Vagina (tissue), 2 donors: ENCODE data around the gene SMIM43. TPM values are rescaled to one million over a fixed set of nuclear protein-coding genes. Genes with fewer than 3 reads are reported as not detected.

ENCODE experiments used
- DNase-seq, 2 donors: peaks; one replicate each; pipeline ENCODE4 v3.0.0-alpha.2; 2017; ENCODE audit errors: extremely low spot score in 2 of 2
- H3K27ac ChIP-seq: fragments of 200-600 bp; sonication (generic); one replicate; pipeline ENCODE4 v1.5.1; 2019
- H3K27me3 ChIP-seq: fragments of 200-600 bp; sonication (generic); one replicate; pipeline ENCODE4 v1.5.1; 2019
- H3K36me3 ChIP-seq, 2 donors: fragments of 200-600 bp; sonication (generic); one replicate each; pipeline ENCODE4 v1.5.1; 2017 to 2019
- H3K4me1 ChIP-seq: fragments of 200-600 bp; sonication (generic); one replicate; pipeline ENCODE4 v1.5.1; 2019
- H3K4me3 ChIP-seq, 2 donors: fragments of 200-600 bp; sonication (generic); 1 replicate in 1 of 2; 2 replicates in 1 of 2; pipeline ENCODE4 v1.5.1; 2016 to 2019
- H3K9me3 ChIP-seq: fragments of 200-600 bp; sonication (generic); one replicate; pipeline ENCODE4 v1.5.1; 2019
- CTCF ChIP-seq, 3 experiments: fragments of 450-650 bp in 2 of 3; fragments of 200-600 bp in 1 of 3; sonication (generic) in 1 of 3; IDR thresholded peaks; one replicate each; pipeline ENCODE4 v1.5.1; 2017 to 2019; ENCODE audit warnings: antibody characterized with exemption in 3 of 3, mild to moderate bottlenecking in 2 of 3, moderate library complexity in 2 of 3
- POLR2A ChIP-seq, 2 donors: fragments of 450-650 bp; IDR thresholded peaks; one replicate each; pipeline ENCODE4 v1.6.1; 2017; ENCODE audit warnings: antibody characterized with exemption in 2 of 2, mild to moderate bottlenecking in 2 of 2, moderate library complexity in 2 of 2
- POLR2AphosphoS5 ChIP-seq, 2 donors: sonication (generic); formaldehyde crosslinking; IDR thresholded peaks; one replicate each; pipeline ENCODE4 v1.9.0; 2017; ENCODE audit warnings: antibody characterized with exemption in 2 of 2, mild to moderate bottlenecking in 2 of 2, low read depth in 1 of 2; ENCODE audit not compliant: insufficient read depth in 1 of 2
- intact Hi-C: fragments of 100-400 bp; cut with DNase I; formaldehyde crosslinking; loops from one replicate; pipeline ENCODE4 v1.15.1; 2023
- total RNA-seq: library from RNA; depleted of rRNA; stranded (reverse); fragments of >200 nt; gene quantifications from one replicate; pipeline ENCODE4 v1.2.3, GENCODE V29; 2016

Gene SMIM43
- total RNA-seq, 1 donor from 2014 or later, result not detected

DNA sequence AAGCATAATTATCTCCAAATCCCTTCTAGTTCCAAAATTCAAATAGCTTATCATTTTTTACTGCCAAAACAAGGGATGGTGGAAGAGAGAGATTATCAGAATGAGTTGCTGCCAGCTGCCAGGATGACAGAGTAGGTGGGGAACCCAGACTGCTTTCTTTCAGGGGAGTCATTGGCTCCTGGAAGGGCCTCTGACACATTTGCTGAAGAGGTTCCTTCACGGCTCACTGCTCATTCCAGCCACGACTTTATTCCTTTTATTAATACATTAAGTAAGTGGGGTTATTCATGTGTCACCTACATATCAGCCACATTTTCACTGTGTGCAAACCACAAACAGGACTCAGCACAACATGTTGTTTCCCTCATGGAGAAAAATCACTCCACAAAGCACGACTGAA is 12.7 kb upstream of the SMIM43 start:
- TF ChIP-seq CTCF (IDR thresholded peaks at IDR 0.05) (no peak), POLR2AphosphoS5 (IDR thresholded peaks at IDR 0.05; ENCODE audit: insufficient read depth in 1 of 2, low read depth in 1 of 2) (no peak), POLR2A (IDR thresholded peaks at IDR 0.05) (no peak)
- Histone ChIP-seq H3K9me3 (no peaks in the 10 kb centered on the region), H3K27me3 (no peaks in the 10 kb centered on the region), H3K36me3 (no peaks in the 10 kb centered on the region), H3K4me1 (no peaks in the 10 kb centered on the region), H3K27ac (no peak overlapping the region), H3K4me3 (no peak overlapping the region)
- no peak for DNase-seq
- intact Hi-C loops, result no loop called here

DNA sequence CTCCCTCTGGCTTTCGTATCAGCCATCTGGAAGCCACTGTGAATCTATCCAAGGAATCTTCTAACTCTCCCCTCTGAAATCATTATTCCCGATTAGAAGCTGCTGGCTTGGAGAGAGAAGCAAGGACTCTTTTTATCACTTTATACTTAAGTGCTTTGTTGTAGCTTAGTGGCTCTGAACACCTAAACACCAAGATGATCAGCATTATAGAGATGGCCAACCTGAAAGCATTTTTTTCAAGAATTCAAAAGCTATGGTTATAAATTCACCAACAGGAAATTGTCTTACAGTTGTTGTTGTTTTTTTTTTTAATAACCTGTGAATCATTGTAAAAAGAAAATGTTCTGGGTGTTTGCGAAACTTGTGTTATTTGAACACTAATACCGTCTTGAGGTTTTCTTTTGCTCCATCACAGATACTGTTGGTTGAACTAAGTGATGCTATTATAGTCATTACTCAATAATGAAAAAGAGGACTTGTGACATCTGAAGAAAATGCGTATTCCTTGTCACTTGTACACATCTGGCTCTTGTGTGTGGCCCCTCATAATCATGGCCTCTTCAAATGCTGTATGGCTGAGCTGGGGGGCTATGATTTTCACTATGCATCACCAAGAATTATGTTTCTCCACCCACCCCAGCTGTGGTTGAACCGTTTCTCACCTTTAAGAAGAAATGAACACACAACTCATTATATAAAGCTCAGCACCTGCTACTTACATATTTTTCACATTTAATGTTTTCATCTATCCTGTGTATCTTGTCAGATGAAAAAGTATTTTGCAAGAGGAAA is 11.8 kb upstream of the SMIM43 start:
- Histone ChIP-seq H3K27me3 (no peaks in the 10 kb centered on the region), H3K27ac (no peak overlapping the region), H3K9me3 (no peaks in the 10 kb centered on the region), H3K4me3 (no peak overlapping the region), H3K4me1 (no peaks in the 10 kb centered on the region), H3K36me3 (no peaks in the 10 kb centered on the region)
- intact Hi-C loops, result no loop called here
- TF ChIP-seq CTCF (IDR thresholded peaks at IDR 0.05) (no peak), POLR2AphosphoS5 (IDR thresholded peaks at IDR 0.05; ENCODE audit: insufficient read depth in 1 of 2, low read depth in 1 of 2) (no peak), POLR2A (IDR thresholded peaks at IDR 0.05) (no peak)
- no peak for DNase-seq

DNA sequence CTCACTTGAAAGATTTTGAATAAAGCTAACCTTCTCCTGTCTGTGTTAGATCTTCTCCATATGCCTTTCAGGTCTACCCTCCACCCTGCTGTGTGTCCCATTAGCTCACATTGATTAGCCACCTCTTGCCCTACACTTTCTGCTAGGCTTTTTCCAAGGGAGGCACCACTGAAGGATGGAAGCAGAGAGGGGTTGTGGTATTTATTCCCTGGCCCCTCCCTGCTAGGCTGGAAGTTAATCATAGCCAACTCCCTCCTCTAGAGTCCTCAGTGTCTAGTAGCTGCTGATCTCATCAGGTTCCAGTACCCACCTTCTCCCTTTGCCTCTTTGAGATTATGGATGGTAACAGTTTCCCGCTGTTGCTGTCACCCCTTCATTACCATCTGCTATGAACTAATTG is 8.9 kb upstream of the SMIM43 start:
- Histone ChIP-seq H3K9me3 (no peaks in the 10 kb centered on the region), H3K27me3 (no peaks in the 10 kb centered on the region), H3K4me3 (no peak overlapping the region), H3K36me3 (no peaks in the 10 kb centered on the region), H3K27ac (no peak overlapping the region), H3K4me1 (no peaks in the 10 kb centered on the region)
- intact Hi-C loops, result no loop called here
- TF ChIP-seq CTCF (IDR thresholded peaks at IDR 0.05) (no peak), POLR2AphosphoS5 (IDR thresholded peaks at IDR 0.05; ENCODE audit: insufficient read depth in 1 of 2, low read depth in 1 of 2) (no peak), POLR2A (IDR thresholded peaks at IDR 0.05) (no peak)
- DNase-seq, result no peak

DNA sequence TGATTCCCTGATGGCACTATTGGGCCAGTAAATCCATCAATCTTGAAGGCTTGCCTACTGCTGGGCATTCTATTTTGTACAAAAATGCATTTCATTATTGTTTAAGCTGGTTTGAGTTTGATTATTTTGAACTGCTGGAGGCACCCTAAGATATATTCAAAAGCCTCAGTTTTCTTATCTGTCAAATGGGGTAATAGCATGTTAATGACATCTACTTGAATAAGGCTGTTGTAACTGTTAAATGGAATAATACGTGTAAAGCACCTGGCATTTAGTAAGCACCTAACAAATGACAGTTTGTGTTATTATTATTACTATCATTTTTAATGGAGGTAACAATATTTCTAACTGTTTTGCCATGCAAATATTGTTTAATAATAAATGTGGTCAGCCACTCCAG is 6.9 kb upstream of the SMIM43 start:
- Histone ChIP-seq H3K27me3 (no peaks in the 10 kb centered on the region), H3K4me1 (no peaks in the 10 kb centered on the region), H3K27ac (no peak overlapping the region), H3K9me3 (no peaks in the 10 kb centered on the region), H3K4me3 (no peak overlapping the region), H3K36me3 (no peaks in the 10 kb centered on the region)
- TF ChIP-seq POLR2AphosphoS5 (IDR thresholded peaks at IDR 0.05; ENCODE audit: insufficient read depth in 1 of 2, low read depth in 1 of 2) (no peak), POLR2A (IDR thresholded peaks at IDR 0.05) (no peak), CTCF (IDR thresholded peaks at IDR 0.05) (no peak)
- intact Hi-C loops, result no loop called here
- DNase-seq, result no peak

DNA sequence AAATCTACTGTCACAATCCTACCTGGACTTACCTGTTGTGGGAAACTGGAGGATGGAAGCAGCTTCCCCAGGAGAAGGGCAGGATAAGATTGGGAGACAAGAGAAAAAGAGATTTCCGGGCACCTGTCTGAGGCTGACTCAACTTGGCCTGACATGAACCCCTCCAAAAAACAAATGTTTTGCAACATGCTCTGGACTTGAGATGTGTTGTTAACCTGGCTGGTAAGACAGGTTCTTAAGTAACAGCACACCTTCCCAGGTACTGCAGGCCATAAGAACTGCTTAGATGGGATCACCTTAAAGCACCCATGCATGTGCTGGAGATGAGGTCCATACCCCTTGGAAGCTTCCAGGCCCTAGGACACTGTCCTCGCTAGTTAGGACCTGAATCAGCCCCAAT is 4.4 kb upstream of the SMIM43 start:
- DNase-seq, result no peak
- intact Hi-C loops, result no loop called here
- H3K4me3 ChIP-seq, result no peak overlapping the region
- H3K36me3 ChIP-seq, result no peaks in the 10 kb centered on the region
- peaks cover 11% of the 10 kb centered on the region for H3K4me1 ChIP-seq
- H3K27me3 ChIP-seq, result no peaks in the 10 kb centered on the region
- H3K27ac ChIP-seq, result no peak overlapping the region
- no peaks in the 10 kb centered on the region for H3K9me3 ChIP-seq
- TF ChIP-seq POLR2AphosphoS5 (IDR thresholded peaks at IDR 0.05; ENCODE audit: insufficient read depth in 1 of 2, low read depth in 1 of 2) (no peak), POLR2A (IDR thresholded peaks at IDR 0.05) (no peak), CTCF (IDR thresholded peaks at IDR 0.05) (no peak)
